Measurements from ENCODE around the gene CELF4. TPM values are rescaled to one million over a fixed set of nuclear protein-coding genes. Genes with fewer than 3 reads are reported as not detected.

The CELF4 gene
- total and polyA plus RNA-seq, 4 donors = 0.24 to 3.0 (median 1.3) TPM

GRCh38 chr18:37552286-37552685, 13.3 kb downstream of the CELF4 start:
- Histone ChIP-seq H3K27ac (ENCODE audit: low read depth in 1 of 2, low read length in 1 of 2) (no peak overlapping the region), H3K9me3 (ENCODE audit: control insufficient read depth in 4 of 4, insufficient read depth in 3 of 4, low read length in 3 of 4) (peaks cover 0 to 4% (median 0%) of the 10 kb centered on the region in 4 donors), H3K4me3 (no peak overlapping the region), H3K4me1 (ENCODE audit: control insufficient read depth in 5 of 5, insufficient read depth in 5 of 5, low read length in 5 of 5) (peaks cover 0 to 8% (median 0%) of the 10 kb centered on the region in 5 donors), H3K36me3 (ENCODE audit: control insufficient read depth in 4 of 4, insufficient read depth in 4 of 4, low read length in 4 of 4) (no peaks in the 10 kb centered on the region), H3K27me3 (ENCODE audit: control insufficient read depth in 3 of 3, insufficient read depth in 3 of 3, low read length in 2 of 3) (peaks cover 0 to 10% (median 0%) of the 10 kb centered on the region in 3 donors), H3K9ac (ENCODE audit: insufficient read depth in 1 of 2, low read length in 2 of 2) (no peak overlapping the region)
- WGBS, 2 donors = 70 to 86% methylated on average over 5 of the region's 5 CpGs
- TF ChIP-seq CTCF (IDR thresholded peaks at IDR 0.05; ENCODE audit: control extremely low read depth, extremely low read depth) = no peak
- ATAC-seq (ENCODE audit: insufficient read depth, low FRiP score) (no peak), DNase-seq (no peak)

GRCh38 chr18:37551846-37552245, 13.8 kb downstream of the CELF4 start:
- Histone ChIP-seq H3K27ac (ENCODE audit: low read depth in 1 of 2, low read length in 1 of 2) (no peak overlapping the region), H3K9ac (ENCODE audit: insufficient read depth in 1 of 2, low read length in 2 of 2) (no peak overlapping the region), H3K9me3 (ENCODE audit: control insufficient read depth in 4 of 4, insufficient read depth in 3 of 4, low read length in 3 of 4) (peaks cover 0 to 4% (median 0%) of the 10 kb centered on the region in 4 donors), H3K4me3 (no peak overlapping the region), H3K36me3 (ENCODE audit: control insufficient read depth in 4 of 4, insufficient read depth in 4 of 4, low read length in 4 of 4) (no peaks in the 10 kb centered on the region), H3K4me1 (ENCODE audit: control insufficient read depth in 5 of 5, insufficient read depth in 5 of 5, low read length in 5 of 5) (peaks cover 0 to 9% (median 0%) of the 10 kb centered on the region in 5 donors), H3K27me3 (ENCODE audit: control insufficient read depth in 3 of 3, insufficient read depth in 3 of 3, low read length in 2 of 3) (peaks cover 0 to 5% (median 0%) of the 10 kb centered on the region in 3 donors)
- no peak for TF ChIP-seq CTCF (IDR thresholded peaks at IDR 0.05; ENCODE audit: control extremely low read depth, extremely low read depth)
- ATAC-seq (ENCODE audit: insufficient read depth, low FRiP score) (no peak), DNase-seq (no peak)
- WGBS, 2 donors = 83 to 86% methylated on average over 8 of the region's 8 CpGs

GRCh38 chr18:37551249-37551648, 14.3 kb downstream of the CELF4 start:
- TF ChIP-seq CTCF (IDR thresholded peaks at IDR 0.05; ENCODE audit: control extremely low read depth, extremely low read depth) = no peak
- Histone ChIP-seq H3K4me1 (ENCODE audit: control insufficient read depth in 5 of 5, insufficient read depth in 5 of 5, low read length in 5 of 5) (peaks cover 0 to 9% (median 0%) of the 10 kb centered on the region in 5 donors), H3K9ac (ENCODE audit: insufficient read depth in 1 of 2, low read length in 2 of 2) (no peak overlapping the region), H3K27me3 (ENCODE audit: control insufficient read depth in 3 of 3, insufficient read depth in 3 of 3, low read length in 2 of 3) (peaks cover 0 to 4% (median 0%) of the 10 kb centered on the region in 3 donors), H3K9me3 (ENCODE audit: control insufficient read depth in 4 of 4, insufficient read depth in 3 of 4, low read length in 3 of 4) (peaks cover 0 to 2% (median 0%) of the 10 kb centered on the region in 4 donors), H3K36me3 (ENCODE audit: control insufficient read depth in 4 of 4, insufficient read depth in 4 of 4, low read length in 4 of 4) (no peaks in the 10 kb centered on the region), H3K4me3 (no peak overlapping the region), H3K27ac (ENCODE audit: low read depth in 1 of 2, low read length in 1 of 2) (no peak overlapping the region)
- ATAC-seq (ENCODE audit: insufficient read depth, low FRiP score) (no peak), DNase-seq (no peak)
- WGBS, 2 donors = 78 to 90% methylated on average over 3 of the region's 3 CpGs
